NT2/D1 (cell line): Measurements from ENCODE around the gene EPS8L3.

Experiments used
- YY1 ChIP-seq: IDR thresholded peaks from 2 replicates; pipeline ENCODE4 v1.6.1; 2011; ENCODE audit not compliant: insufficient read length, insufficient read depth
- ZNF274 ChIP-seq: IDR thresholded peaks from 2 replicates; pipeline ENCODE4 v1.6.1; 2011; ENCODE audit warnings: mild to moderate bottlenecking, low read depth, low read length

DNA sequence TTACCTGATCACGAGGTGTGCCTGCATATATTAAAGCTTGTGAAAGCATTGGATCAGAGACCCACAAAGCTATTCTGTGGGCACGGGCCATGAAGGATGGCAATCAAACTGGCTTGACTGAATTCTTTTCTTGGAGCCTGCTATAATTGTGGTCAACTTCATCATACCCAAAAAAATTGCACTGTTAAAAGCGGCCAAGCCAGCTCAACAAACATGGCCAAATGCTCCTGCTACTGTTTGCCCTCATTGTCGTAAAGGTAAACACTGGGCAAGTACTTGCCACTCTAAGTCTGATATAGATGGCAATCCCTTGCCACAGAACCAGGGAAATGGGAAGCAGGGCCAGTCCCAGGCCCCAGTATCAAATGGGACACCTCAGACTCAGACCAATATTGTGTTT lies 58.3 kb downstream of the EPS8L3 start:
- TF ChIP-seq ZNF274, result no peak
- no peak for TF ChIP-seq YY1
